Measurements from ENCODE around the gene DONSON. TPM values are rescaled to one million over a fixed set of nuclear protein-coding genes. Genes with fewer than 3 reads are reported as not detected.

Gene DONSON
- total and polyA plus RNA-seq, 2 of the 13 experiments (the other 11 are each of a cell fraction or from before 2014, with no cell fraction given) = 35.4 to 63.6 TPM

- peak; percentile 80; the same call in 1 of the 2 replicates for TF ChIP-seq SRY (CRISPR knock-in tag; IDR thresholded peaks at IDR 0.05)
- TF ChIP-seq ZNF615 (CRISPR knock-in tag; IDR thresholded peaks at IDR 0.05; ENCODE audit: borderline replicate concordance) = no peak
- TF ChIP-seq PITX1 (CRISPR knock-in tag; IDR thresholded peaks at IDR 0.05) = peak; percentile 50; the same call in 1 of the 2 replicates
- peak; percentile 79; the same call in 1 of the 2 replicates for TF ChIP-seq SIN3A (IDR thresholded peaks at IDR 0.05; ENCODE audit: borderline replicate concordance, low read depth, low read length)
- no peak for TF ChIP-seq MTA3 (CRISPR knock-in tag; IDR thresholded peaks at IDR 0.05)
- no peak for TF ChIP-seq ZNF207 (IDR thresholded peaks at IDR 0.05; ENCODE audit: borderline replicate concordance)
- peak in 1 of 2 experiments; percentile 59; a peak in 1 of 4 replicates for TF ChIP-seq KLF16 (CRISPR knock-in tag; IDR thresholded peaks at IDR 0.05)
- peak; percentile 24; the same call in 1 of the 2 replicates for TF ChIP-seq SATB2 (CRISPR knock-in tag; IDR thresholded peaks at IDR 0.05)
- TF ChIP-seq CCAR2 (optimal IDR thresholded peaks at IDR 0.05; ENCODE audit: low read depth, low read length) = no peak
- no peak for TF ChIP-seq ZNF512B (CRISPR knock-in tag; IDR thresholded peaks at IDR 0.05; ENCODE audit: borderline replicate concordance)
- TF ChIP-seq ZBTB25 (CRISPR knock-in tag; IDR thresholded peaks at IDR 0.05) = peak; percentile 61; the same call in 1 of the 2 replicates
- no peak for TF ChIP-seq ZNF792 (CRISPR knock-in tag; IDR thresholded peaks at IDR 0.05)
- TF ChIP-seq KAT8 (CRISPR knock-in tag; IDR thresholded peaks at IDR 0.05) = peak; percentile 75; the same call in 1 of the 2 replicates
- peak; percentile 50; the same call in 1 of the 2 replicates for TF ChIP-seq ZNF891 (CRISPR knock-in tag; IDR thresholded peaks at IDR 0.05)
- peak; percentile 27 for TF ChIP-seq CBX1 (IDR thresholded peaks at IDR 0.05; ENCODE audit: low read depth)
- TF ChIP-seq MBD4 (IDR thresholded peaks at IDR 0.05; ENCODE audit: borderline replicate concordance, low read length) = no peak
- no peak for TF ChIP-seq ZMAT3 (CRISPR knock-in tag; conservative IDR thresholded peaks at IDR 0.05)
- TF ChIP-seq TEAD3 (CRISPR knock-in tag; optimal IDR thresholded peaks at IDR 0.05; ENCODE audit: borderline replicate concordance) = peak; percentile 75
- peak; percentile 94 for TF ChIP-seq PRDM15 (CRISPR knock-in tag; IDR thresholded peaks at IDR 0.05)
- peak; percentile 58; the same call in 1 of the 2 replicates for TF ChIP-seq ZGPAT (CRISPR knock-in tag; IDR thresholded peaks at IDR 0.05)
- TF ChIP-seq ZSCAN20 (CRISPR knock-in tag; IDR thresholded peaks at IDR 0.05; ENCODE audit: borderline replicate concordance) = peak; percentile 29; the same call in 1 of the 2 replicates
These were observed at the start of gene DONSON (continued) for GRCh38 chr21:33588485-33589335.
